ENCODE results near the gene AFAP1L1.

AFAP1L1 gene

DNA sequence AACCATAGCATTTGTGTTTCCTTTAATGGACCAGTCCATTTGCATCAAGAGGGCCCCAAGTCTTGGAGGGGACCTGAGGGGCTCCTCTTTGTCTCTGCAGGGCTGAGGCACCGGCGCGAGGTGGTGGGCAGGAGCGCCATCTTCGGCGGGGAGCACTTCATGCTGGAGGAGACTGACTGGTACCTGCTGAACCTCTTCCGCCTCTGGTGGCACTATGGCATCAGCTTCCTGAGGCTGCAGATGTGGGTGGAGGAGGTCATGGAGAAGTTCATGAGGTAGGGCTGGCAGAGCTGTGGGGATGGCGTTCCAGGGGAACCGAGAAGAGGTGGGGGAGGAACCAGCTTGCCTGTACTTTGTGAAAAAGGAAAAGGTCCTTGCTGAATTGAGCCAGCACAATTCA lies 92.3 kb downstream of the AFAP1L1 start:
- in situ Hi-C loops (cut with MboI; ENCODE audit: low sequenced_read_pairs): loop anchor here (25.0 kb wide), 1 partner anchor 198 kb away; the partner anchor contains the start of gene CSNK1A1

DNA sequence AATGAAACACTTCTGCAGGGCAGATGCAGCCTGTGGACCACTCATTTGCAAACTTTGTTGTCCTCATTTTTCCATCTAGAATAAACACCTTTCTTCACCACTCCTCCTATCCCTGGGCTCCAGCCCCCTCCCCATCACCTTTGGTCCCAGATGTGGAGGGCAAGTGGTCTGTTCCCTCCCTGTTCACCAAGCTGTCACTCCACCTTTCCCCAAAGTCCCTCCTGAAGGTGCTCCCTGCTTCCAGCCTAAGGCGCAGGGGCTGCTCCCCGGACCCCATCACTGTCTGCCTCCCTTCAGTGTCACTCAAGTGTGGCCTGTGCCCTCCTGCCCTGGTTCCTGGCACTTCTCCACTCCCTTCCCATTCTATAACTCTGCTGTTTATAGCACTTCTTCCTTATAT lies 93.1 kb downstream of the AFAP1L1 start:
- in situ Hi-C loops (cut with MboI; ENCODE audit: low sequenced_read_pairs): loop anchor here (25.0 kb wide), 1 partner anchor 198 kb away; the partner anchor contains the start of gene CSNK1A1

- in situ Hi-C loops (cut with MboI; ENCODE audit: low sequenced_read_pairs): loop anchor here (25.0 kb wide), 1 partner anchor 197 kb away; the partner anchor contains the start of gene CSNK1A1
These were observed 93.8 kb downstream of the AFAP1L1 start for GRCh38 chr5:149365418-149365817.

- in situ Hi-C loops (cut with MboI; ENCODE audit: low sequenced_read_pairs): loop anchor here (25.0 kb wide), 1 partner anchor 196 kb away; the partner anchor contains the start of gene CSNK1A1
These were observed 94.6 kb downstream of the AFAP1L1 start for GRCh38 chr5:149366169-149366729.

- in situ Hi-C loops (cut with MboI; ENCODE audit: low sequenced_read_pairs): loop anchor here (25.0 kb wide), 1 partner anchor 195 kb away; the partner anchor contains the start of gene CSNK1A1
These were observed 95.8 kb downstream of the AFAP1L1 start for GRCh38 chr5:149367249-149367971.

DNA sequence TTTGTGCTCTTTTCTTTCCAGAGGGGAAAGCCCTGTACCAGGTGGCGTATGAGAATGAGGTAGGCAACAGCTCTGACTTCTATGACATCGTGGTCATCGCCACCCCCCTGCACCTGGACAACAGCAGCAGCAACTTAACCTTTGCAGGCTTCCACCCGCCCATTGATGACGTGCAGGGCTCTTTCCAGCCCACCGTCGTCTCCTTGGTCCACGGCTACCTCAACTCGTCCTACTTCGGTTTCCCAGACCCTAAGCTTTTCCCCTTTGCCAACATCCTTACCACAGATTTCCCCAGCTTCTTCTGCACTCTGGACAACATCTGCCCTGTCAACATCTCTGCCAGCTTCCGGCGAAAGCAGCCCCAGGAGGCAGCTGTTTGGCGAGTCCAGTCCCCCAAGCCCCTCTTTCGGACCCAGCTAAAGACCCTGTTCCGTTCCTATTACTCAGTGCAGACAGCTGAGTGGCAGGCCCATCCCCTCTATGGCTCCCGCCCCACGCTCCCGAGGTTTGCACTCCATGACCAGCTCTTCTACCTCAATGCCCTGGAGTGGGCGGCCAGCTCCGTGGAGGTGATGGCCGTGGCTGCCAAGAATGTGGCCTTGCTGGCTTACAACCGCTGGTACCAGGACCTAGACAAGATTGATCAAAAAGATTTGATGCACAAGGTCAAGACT lies 96.5 kb downstream of the AFAP1L1 start:
- in situ Hi-C loops (cut with MboI; ENCODE audit: low sequenced_read_pairs): loop anchor here (25.0 kb wide), 1 partner anchor 194 kb away; the partner anchor contains the start of gene CSNK1A1

DNA sequence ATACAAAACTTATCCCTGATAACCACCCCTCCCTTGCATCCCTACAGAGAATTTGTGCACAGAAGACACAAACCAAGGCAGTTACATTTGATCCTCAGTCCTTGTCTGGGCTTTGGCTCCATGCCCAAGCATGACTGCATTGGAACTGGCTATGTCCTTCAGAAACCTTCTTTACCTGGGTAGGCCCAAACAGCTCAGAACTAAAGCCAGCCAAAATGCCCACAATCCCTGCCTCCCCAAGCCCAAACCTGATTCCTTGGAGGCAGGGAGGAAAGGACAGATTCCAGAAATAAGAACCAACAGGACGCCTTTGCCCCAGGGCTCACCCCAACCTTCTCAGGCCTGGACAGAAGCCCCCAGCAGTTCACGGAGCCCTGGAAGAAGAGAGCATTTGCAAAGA lies 99.2 kb downstream of the AFAP1L1 start:
- in situ Hi-C loops (cut with MboI; ENCODE audit: low sequenced_read_pairs): loop anchor here (5.0 to 25.0 kb wide), 2 partner anchors 49 to 191 kb away; partner anchors contain the start of gene CSNK1A1

DNA sequence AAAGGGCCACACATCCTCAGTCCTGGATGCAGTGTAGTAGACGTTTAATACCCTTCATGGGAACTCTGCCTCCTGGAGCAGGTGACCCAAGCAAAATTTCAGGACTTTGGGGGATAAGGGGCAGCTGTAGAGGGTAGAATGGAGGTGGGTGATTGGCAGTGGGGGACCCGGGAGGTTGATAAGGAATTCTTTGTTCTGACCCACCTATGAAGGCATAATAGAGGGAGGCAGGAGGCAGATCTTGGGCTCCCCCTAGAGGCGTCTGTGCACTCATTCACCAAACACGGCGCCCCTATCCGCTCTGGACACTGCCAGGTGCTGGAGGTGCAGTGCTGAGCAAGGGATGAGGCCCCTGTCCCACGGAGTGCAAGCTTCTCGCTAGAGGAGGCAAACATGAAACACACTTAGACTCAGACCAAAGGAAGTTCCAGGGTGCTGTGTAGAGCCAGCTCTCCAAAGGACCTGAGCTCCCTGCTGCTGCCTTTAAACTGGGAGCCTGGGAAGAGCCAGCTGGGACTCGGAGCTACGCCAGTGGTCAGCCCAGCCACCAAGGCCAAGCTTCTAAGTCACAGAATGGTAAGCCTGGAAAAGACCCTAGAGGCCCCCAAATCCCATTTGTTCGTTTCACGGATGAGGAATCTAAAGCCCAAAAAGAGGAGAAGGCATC lies 99.8 kb downstream of the AFAP1L1 start:
- in situ Hi-C loops (cut with MboI; ENCODE audit: low sequenced_read_pairs): loop anchor here (5.0 to 25.0 kb wide), 2 partner anchors 49 to 191 kb away; partner anchors contain the start of gene CSNK1A1

- in situ Hi-C loops (cut with MboI; ENCODE audit: low sequenced_read_pairs): loop anchor here (5.0 to 25.0 kb wide), 2 partner anchors 50 to 190 kb away; partner anchors contain the start of gene CSNK1A1
These were observed 100.6 kb downstream of the AFAP1L1 start for GRCh38 chr5:149372076-149372795.

DNA sequence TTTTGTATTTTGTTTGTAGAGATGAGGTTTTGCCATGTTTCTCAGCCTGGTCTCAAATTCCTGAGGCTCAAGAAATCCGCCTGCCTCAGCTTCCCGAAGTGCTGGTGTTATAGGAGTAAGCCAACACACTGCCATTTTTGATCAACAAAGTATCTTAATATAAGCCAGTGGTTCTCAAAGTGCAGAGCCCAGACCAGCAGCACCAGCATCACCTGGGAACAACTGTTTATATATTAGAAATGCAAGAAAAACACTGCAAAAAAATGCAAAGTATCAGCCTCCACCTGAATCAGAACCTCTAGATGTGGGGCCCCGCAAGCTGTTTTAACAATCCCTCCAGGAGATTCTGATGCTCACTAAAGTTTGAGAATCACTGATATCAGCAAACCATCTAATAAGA lies 101.3 kb downstream of the AFAP1L1 start:
- in situ Hi-C loops (cut with MboI; ENCODE audit: low sequenced_read_pairs): loop anchor here (5.0 to 25.0 kb wide), 2 partner anchors 51 to 189 kb away; partner anchors contain the start of gene CSNK1A1

DNA sequence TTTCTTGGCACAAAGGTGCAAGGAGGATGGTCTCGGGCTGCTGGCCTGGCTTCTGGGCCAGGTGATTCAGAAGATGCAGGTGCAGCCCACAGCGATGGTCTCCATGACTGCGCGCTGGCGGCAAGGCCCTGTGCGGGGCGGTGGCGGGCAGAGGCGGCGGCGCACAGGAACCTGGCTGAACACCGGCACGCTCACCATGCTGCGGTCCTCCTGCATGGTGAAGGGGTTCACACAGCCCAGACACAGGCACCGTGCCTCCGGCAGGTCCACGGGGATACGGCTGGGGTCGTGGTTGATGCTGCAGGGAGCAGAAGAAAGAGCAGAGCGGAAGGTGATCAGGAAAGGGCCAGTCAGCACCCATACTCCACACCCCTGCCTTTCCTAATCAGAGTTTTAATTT lies 102.6 kb downstream of the AFAP1L1 start:
- in situ Hi-C loops (cut with MboI; ENCODE audit: low sequenced_read_pairs): loop anchor here (5.0 to 25.0 kb wide), 2 partner anchors 52 to 188 kb away; partner anchors contain the start of gene CSNK1A1

GRCh38 chr5:149374801-149375200 lies 103.1 kb downstream of the AFAP1L1 start:
- in situ Hi-C loops (cut with MboI; ENCODE audit: low sequenced_read_pairs): loop anchor here (5.0 to 25.0 kb wide), 2 partner anchors 52 to 188 kb away; partner anchors contain the start of gene CSNK1A1

GRCh38 chr5:149375434-149375833 lies 103.8 kb downstream of the AFAP1L1 start:
- in situ Hi-C loops (cut with MboI; ENCODE audit: low sequenced_read_pairs): no loop called here

DNA sequence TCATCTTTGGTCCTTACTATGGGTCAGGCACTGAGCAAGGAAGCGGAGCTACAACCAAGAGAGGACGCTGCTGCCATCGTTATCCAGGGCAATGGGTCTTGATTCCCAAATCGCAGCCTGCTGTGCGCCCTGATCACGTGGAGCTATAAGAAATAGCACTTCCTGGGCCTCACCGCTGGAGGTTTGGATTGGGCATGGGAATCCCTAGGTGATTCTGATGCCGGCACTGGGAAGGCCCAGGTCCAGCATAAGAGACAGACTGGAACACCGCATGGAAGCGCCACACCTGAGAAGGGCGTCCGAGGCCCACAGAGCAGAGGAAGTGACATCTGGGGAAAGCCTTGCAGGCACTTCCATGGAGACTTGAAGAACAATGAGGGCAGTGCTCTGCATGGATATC lies 104.4 kb downstream of the AFAP1L1 start:
- in situ Hi-C loops (cut with MboI; ENCODE audit: low sequenced_read_pairs): no loop called here

GRCh38 chr5:149376711-149377447 lies 105.2 kb downstream of the AFAP1L1 start:
- in situ Hi-C loops (cut with MboI; ENCODE audit: low sequenced_read_pairs): no loop called here

GRCh38 chr5:149378241-149378820 lies 106.7 kb downstream of the AFAP1L1 start:
- in situ Hi-C loops (cut with MboI; ENCODE audit: low sequenced_read_pairs): no loop called here

- in situ Hi-C loops (cut with MboI; ENCODE audit: low sequenced_read_pairs): no loop called here
These were observed 107.6 kb downstream of the AFAP1L1 start, which contains the start of gene IL17B for GRCh38 chr5:149379177-149379761. TSS of gene IL17B (minus strand) at chr5:149379292. CDS start at chr5:149379225, 67 bp downstream.

- in situ Hi-C loops (cut with MboI; ENCODE audit: low sequenced_read_pairs): no loop called here
These were observed 108.2 kb downstream of the AFAP1L1 start for GRCh38 chr5:149379818-149380374.
